Measurements from ENCODE around the gene STMP1.
"Not testable (repeated sequence)": the region's sequence is repeated elsewhere in the genome, so short reads cannot be mapped to it uniquely, and the experiment has no call there.

Gene STMP1

DNA sequence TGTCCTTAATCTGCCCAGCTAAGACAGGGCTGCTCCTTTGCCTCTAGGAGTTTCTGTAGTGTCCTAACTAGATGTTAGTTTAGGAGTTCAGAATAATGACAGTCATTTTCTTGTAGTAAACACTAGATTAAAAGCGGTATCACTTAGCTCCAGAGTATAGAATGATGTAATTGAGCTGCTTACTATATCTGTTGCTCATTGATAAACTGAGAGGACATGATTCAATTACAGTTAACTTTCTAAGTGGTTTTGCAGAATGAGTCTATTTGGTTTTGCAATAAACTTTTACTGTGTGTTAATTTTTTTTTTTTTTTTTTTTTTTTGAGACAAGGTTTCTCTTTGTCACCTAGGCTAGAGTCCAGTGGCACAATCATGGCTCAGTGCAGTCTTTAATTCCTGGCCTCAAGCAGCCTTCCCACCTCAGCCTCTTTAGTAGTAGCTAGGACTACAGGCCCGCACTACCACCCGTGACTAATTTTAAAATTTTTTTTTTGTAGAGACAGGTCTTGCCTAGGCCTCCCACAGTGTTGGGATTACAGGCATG is 1.8 kb downstream of the STMP1 start:
- DNase-seq (ENCODE audit: low read depth, low spot score) = no peak

DNA sequence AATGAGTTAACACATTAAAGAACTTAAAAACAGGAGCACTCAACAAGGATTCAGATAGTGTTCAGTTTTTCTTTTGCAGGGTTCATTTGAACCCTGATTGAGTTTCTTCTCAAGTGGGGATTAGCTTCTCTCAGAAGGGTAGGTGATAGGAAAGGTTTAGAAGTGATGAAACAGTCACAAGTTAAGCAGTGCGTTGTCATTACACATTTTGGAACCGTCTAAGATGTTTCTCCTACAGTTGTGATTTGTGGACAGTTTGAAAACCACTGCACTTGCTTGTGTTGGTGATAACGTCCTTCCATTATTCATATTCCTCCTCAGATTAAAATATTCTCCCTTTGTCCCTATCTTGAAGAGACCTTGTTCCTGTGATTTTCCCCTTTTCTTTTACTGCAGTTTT is 2.7 kb downstream of the STMP1 start:
- DNase-seq (ENCODE audit: low read depth, low spot score) = no peak

DNA sequence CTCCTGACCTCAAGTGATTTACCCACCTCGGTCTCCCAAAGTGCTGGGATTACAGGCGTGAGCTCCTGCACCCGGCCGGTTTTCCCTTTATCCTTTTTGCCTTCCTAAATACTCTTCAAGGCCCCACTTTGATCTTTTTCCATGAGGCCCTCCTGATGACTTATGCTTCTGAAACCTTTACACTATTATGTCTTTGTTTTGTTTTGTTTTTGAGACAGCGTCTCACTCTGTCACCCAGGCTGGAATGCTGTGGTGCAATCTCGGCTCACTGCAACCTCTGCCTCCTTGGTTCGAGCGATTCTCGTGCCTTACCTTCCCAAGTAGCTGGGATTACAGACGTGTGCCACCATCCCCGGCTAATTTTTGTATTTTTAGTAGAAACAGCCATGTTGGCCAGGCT is 3.8 kb downstream of the STMP1 start:
- DNase-seq (ENCODE audit: low read depth, low spot score) = no peak

DNA sequence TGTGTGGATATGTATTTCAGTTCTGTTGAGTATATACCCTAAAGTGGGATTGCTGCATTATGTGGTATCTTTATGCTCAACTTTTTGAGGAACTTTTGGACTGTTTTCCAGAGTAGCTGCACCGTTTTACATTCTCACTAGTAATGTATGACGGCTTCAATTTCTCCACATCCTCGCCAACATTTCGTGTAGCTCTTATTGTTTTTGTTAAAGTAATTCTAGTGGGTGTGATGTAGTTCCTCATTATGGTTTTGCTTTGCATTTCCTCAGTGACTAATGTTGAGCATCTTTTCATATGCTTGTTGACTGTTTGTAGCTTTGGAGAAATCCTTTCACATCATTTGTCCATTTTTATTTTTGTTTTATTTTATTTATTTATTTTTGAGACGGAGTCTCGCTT is 4.5 kb downstream of the STMP1 start:
- no peak for DNase-seq (ENCODE audit: low read depth, low spot score)

DNA sequence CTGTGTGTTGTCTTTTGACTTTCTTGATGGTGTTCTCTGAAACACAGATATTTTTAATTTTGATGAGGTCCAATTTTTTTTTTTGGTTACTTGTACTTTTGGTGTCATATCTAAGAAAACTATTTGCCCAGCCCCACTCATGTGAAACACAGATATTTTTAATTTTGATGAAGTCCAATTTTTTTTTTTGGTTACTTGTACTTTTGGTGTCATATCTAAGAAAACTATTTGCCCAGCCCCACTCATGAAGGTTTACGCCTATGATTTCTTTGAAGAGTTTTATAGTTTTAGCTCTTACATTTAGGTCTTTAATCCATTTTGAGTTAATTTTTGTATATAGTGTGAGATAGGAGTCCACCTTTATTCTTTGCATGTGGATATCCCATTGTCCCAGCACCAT is 5.3 kb downstream of the STMP1 start:
- DNase-seq (ENCODE audit: low read depth, low spot score) = not testable (repeated sequence)

DNA sequence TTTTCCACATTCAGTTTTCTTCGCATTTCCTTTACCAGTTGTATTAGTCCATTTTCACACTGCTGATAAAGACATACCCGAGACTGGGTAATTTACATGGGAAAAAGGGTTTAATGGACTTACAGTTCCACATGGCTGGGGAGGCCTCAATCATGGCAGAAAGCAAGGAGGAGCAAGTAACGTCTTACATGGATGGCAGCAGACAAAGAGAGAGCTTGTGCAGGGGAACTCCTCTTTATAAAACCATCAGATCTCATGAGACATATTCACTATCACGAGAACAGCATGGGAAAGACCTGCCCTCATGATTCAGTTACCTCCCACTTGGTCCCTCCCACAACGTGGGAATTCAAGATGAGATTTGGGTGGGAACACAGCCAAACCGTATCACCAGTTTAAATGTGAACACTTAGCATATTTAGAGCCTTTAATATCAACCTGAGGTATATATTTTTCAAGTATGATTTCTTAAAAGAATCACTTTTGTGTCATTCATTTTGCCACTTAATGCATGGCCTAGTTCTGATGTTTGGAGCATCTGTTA is 6.6 kb downstream of the STMP1 start:
- not testable (repeated sequence) for DNase-seq (ENCODE audit: low read depth, low spot score)

DNA sequence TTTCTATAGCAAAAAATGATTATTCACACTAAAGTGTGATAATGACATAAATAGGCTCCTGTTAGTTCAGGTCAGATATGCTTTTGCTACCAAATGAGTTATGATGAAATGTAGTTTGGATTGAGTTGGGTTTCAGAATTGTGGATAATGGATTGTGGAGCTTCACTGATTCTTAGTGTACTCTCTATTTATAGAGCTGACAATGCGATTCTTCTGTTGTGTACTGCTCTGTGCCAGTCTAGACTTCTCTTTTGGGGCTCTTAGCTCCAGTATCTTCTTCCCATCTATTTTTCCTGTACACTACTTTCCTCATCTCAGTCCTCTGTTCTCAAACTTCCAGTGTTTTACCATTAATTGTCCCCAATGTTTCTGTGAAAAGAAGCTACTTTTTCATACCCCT is 7.5 kb downstream of the STMP1 start:
- DNase-seq (ENCODE audit: low read depth, low spot score) = no peak

DNA sequence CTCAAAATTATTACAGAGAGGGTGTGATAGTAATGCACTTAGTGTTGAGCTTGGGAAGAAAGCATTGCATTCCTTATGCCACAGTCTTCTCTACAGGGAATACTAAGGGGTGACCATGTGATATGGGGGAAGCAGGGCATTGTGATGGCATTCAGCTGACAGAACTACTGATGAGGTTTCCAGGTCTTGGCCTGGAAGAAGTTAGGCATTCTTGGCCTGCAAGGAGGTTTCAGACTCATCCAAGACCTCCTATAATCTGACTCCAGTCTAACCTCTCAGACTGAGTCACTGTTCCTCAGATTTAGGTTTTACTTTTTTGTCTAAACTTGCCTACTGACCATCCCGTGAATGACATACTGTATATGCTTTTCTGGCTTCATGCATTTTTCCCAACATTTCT is 7.9 kb downstream of the STMP1 start:
- DNase-seq (ENCODE audit: low read depth, low spot score) = no peak

DNA sequence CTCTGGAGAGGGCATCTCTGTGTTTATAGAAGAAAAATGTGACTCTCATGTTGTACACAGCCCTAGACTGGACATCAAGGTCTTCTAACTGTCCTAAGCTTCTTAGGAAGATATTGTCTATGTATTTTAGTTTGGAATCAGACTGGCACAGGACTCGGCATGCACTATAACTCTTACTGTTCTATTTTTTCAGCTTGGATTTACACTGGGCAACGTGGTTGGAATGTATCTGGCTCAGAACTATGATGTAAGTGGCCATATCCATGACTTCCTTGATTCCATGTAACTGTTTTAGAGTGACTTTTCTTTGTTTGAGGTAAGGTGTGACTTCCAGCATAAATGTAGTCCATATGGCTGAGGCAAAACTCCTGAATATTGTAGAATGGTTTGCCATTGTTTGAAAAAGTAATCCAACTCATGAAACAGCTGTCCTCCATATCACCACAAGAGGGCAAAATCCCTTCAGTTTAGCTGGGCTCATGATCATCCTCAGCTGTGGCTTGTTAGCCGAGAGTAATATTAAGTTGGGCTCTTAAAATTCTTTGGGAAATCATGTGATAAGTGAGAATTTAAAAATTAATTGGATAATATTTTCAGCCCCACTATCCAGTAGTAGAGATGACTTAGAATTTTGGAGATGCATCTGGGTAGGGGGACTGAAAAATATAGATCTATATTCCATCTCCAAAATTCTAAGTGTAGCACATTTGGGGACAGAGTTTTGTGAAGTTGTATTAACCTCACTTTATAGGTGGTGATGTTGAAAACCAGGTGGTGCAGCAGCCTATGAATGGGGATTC is 10.4 kb downstream of the STMP1 start:
- peak; percentile 23 for DNase-seq (ENCODE audit: low read depth, low spot score)

DNA sequence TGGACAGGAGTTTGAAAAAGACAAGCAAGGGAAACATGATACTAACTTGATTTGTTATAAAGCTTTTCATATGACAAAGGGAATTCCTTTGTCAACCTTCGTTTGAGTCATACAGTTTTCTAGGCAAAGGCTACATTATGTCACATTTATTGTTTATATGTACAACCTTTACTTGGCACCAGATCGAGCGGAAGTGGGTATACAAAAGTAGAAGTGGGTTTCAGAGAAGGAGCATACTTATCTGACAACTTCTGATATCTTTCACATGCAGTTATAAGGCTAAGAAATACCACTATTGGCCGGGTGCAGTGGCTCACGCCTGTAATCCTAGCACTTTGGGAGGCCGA is 11.0 kb downstream of the STMP1 start:
- DNase-seq (ENCODE audit: low read depth, low spot score) = no peak

DNA sequence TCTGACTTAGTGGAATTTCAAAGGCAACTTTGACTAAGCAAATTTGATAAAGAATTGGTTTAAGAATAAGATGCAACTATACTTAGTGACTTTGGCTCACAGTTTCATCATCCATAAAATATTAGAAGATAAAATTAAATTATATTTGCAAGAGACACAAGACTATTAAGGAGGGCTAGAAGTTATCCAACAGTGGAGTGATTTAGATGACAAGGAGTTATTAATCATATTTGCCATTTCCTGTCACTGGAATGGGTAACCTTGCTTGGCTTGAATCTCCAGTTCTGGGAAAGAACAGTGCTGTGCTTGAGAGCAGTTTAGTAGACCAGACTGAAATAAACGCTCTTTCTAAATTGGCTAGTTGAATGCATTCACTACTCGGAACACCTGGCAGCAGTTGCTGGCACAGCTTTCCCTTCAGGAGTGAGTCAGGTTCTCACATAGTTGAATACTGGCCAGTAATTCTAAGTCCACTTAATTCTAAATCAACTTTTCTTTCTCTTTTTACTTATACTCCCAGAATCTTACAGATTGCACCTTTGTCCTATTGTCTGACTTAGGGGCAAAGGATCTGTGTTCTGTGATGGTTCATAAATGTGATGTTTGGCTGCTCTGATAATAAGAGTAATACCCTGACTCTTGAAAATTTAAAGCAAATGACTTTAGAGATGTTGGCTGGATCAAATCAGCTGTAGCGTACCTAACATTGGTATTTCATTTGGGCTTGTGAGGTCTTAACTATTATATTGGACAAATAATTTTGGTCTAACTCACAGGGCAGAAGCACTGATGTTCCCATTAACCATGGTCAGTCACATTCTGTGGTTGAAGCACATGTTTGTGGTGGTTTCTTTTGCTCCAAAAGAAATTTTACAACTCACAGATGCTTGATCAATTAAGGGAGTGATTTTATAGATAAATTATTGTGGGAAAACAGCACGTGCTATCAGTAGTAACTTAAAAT is 16.6 kb downstream of the STMP1 start:
- no peak for DNase-seq (ENCODE audit: low read depth, low spot score)

DNA sequence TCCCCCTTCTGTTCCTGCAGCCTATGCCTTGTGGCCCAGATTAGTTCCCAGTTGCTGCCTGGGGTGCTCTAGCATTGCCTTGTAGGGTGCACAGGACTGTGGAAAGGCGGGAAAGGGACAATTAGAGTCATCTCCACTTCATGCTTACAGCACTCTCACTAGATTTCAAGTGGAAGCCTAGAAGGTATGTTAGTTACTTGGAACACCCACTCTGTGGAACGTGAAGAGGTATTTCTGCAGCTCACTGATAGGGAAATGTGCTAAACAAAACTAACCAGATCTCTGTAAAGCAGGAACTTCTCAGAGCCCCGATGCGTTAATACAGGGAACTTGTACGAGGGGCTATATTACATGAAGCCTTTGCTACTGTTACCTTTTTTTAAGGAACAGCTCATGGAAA is 19.4 kb downstream of the STMP1 start:
- DNase-seq (ENCODE audit: low read depth, low spot score) = no peak

DNA sequence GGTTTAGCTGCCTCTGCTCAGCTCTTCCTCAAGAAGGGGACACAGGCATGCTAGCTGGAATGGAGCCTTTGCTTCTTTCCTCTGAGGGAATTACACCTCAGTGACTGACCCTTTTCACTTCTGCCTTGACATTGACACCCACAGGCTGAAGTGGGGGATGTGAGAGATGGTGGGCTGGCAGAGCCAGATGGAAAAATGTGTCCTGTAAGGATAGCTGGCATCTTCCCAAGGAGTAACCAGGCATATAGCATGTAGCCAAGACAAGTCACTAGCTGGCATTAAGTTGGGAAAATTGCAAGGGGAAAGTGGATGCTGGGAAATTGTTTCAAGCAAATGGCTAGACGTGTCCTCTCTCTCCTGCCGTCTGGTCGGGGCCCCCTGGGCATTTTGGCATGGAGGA is 19.9 kb downstream of the STMP1 start:
- no peak for DNase-seq (ENCODE audit: low read depth, low spot score)

DNA sequence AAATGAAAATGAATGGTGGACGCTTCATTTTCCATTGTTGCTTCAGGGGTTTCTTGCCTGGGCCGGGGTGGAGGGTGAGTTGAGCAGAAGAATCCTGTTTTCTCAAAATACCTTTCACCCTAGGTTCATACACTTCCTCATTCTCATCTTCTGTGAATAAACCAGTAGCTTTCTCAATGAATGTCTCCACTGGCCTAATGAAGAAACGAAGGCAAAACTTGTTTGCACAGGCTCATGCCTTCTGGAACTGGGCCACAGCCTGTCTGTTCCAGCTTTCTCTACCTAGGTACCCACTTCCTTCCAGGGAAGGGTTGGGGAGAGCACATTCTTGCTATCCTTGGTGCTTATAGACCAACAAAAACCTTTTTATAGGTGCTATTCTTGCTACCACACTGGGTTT is 21.3 kb downstream of the STMP1 start:
- DNase-seq (ENCODE audit: low read depth, low spot score) = no peak

DNA sequence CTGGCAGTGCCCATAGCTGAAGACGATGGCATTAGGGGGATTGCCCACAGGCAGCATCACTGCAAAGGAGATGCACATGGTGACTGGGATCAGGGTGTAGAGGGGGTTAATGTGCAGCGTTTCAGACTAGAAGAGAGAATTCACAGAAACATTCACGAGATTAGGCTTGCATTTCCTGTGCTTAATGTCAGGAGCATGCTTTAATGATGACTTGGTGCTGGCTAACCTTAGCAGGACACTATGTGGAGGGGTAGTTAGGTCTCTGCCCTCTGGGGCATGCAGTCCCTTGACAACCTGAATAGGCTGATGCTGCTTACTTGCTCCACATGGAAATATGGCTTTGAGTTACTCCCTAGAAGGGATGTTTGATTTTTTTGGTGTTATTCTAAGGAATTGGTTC is 21.8 kb downstream of the STMP1 start:
- DNase-seq (ENCODE audit: low read depth, low spot score) = no peak

DNA sequence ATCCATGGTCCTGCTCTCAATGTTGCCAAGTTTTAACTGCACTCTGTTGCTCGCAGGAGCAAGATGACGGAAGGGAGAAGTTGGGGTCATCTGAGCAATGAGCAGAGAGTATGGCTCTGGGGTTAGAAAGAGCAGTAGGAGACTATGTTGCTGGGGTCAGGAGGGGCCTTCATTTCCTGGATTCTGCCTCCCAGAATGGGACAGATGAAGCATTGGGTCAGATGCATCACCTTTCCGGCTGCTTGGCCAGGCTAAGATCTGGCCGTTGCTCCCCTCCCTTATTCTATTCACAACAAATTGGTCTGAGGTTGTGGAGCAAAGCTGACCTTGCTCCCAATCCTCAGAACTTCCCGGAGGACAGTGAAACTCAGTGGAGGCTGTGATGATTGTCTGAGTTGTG is 22.4 kb downstream of the STMP1 start:
- DNase-seq (ENCODE audit: low read depth, low spot score) = no peak

DNA sequence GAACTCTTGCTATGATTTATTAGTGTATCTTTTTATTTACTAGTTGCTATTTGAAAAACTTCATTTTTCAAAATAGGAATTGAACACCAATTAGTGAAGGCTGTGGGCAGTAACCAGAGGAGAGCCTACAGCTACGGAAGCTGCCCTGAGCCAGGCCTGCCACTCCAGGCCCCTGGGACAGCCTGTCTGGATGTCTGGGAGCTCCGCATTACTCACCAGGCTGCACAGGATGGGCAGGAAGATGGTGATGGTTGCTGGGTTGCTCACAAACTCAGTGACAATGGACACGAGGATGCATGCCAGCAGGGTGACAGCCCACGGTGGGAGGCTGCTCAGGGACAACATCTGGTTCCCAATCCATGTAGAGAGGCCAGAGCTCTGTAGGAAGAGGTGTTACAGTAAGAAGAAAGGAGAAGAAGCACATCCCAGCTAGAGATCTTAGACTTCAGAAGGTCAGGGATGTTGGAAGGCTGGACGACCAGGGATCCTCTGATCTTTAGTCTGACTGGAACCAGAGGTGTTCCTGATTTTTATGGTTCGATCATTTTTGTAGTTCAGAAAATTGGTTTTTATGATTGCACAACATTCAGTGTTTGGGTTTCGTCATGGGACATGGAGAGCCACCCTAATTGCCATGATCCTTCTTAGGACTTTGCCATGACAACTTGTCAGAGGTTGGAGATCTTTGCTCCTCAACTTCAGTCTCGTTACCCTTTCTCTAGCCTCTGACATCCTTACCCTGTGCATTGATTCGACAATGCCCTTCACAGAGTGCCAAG is 23.2 kb downstream of the STMP1 start:
- no peak for DNase-seq (ENCODE audit: low read depth, low spot score)

DNA sequence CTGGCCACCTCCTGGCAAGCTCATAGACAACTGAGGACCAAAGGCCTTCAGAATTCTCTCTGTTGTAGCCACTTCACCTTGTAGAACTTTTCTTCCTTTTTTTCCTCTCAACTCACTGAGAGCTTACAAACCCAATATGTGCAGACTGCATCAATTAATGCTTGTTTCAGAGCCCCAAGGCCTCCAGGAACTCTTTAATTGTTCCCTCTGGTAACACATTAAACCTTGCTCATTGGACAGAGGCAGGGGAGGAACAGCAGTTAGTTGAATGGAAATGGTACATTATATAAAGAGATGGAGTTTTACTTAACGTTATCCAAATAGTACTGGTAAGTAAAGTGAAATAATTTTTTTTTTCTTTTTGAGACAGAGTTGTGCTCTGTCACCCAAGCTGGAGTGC is 25.2 kb downstream of the STMP1 start:
- DNase-seq (ENCODE audit: low read depth, low spot score) = no peak

DNA sequence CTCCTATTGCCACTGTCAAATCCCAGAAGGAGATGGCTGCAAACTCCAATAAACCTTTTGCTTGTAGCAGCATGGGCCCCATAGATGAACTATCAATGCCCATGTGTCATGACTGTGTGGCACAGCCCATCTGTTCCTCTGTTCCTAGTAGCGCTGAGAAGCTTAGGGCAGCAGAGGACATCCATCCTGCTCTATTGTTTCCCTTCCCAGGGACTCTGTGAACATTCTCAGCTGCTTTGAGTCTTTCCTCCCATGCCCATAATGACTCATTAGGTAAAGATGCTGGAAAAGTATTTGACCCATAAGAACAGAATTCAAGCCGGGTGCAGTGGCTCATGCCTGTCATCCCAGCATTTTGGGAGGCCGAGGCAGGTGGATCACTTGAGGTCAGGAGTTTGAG is 28.3 kb downstream of the STMP1 start:
- DNase-seq (ENCODE audit: low read depth, low spot score) = no peak

DNA sequence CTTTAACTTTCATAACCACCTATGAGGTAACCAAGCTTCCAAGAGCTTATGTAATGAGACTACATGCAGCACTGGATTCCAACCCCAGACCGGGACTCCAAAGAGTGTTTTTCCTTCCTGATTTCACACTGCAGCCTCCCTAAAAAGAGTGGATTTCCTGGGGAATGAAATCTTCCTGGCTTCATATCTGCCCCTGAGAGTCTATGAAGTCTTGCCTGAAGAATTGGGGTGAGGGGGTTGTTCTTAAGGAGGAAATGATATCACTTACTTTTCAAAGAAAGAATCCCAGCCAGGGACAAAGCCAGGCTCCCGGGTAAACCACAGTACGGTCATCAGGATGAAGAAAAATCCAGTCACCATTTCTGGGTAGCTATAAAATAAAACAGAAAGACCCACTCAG is 29.7 kb downstream of the STMP1 start:
- DNase-seq (ENCODE audit: low read depth, low spot score) = no peak

DNA sequence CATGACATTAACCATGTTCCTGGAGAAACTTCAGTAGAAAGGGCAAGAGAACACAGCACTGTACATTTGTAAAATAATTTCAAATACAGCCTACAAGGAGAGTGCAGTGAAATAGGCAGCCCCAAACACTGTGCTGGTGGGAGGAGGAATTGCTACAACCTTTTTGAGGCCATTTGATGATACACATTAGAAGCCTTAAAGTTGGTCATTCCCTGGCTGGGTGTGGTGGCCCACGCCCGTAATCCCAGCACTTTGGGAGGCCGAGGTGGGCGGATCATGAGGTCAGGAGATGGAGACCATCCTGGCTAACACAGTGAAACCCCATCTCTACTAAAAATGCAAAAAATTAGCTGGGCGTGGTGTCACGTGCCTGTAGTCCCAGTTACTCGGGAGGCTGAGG is 30.3 kb downstream of the STMP1 start:
- DNase-seq (ENCODE audit: low read depth, low spot score) = not testable (repeated sequence)

DNA sequence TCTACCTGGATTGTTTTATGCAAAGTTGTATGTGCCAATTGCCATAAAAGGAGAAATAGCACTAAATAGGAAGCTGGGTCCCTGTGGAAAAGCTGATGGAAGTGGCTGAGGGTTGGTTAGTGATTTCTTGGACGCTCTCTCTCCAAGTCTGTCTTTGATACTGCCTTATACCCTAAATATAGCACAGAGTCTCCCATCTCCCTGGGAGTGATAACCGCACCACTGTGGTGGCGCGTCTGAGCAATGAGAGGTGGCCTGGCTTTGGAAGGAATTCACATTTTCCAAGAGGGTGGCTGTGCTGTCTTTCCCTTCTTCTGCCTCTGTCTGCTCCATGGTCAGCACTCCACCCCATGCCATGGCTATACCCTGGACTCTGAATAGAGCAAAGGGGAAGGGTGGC is 31.2 kb downstream of the STMP1 start:
- no peak for DNase-seq (ENCODE audit: low read depth, low spot score)

Data from ELF-1 (cell line).